ENCODE results near the gene SETBP1.

DNA sequence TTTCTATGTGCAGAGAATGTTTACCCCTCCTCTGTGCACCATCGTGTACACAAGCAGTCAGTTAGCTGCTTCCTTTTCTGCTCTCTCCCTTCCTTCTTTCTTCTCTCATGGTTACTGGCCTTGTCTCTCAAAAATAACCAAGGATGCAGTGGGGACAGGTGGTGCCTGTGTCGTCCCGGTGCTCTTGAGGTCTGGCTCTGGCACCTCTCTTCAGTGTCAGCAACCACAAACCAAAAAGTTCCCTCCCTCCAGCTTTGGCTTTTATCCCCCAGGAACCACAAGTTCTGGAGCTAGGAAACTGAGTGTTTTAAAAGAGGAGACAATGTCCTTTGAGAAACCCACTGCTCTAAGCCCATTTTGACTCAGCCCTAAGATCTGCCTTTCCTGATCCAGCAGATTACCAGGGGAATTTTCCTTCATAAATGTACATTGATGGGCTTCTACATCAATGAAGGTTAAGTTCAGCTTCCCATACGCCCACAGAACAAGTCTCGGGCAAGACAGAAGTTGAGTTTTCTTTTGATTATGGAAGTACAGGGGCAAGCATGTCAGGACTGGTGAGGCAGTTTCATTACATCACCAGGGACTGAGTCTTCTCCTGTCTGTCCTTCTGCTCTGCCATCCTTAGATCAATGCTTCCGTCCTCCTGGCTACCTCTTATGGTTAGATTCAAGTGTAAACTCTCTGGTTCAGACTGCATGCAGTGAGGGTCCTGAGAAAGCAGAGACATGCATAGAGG, 232.2 kb downstream of the SETBP1 start:
- no peak for TF ChIP-seq EZH2 (IDR thresholded peaks at IDR 0.05; ENCODE audit: borderline replicate concordance, low read depth, low read length, poor library complexity, severe bottlenecking)
- TF ChIP-seq CTCF (conservative IDR thresholded peaks at IDR 0.05; ENCODE audit: low read depth, low read length) = no peak
